Subcutaneous abdominal adipose tissue (tissue), 5 donors: ENCODE data around the gene SH3GLB1.
"Not testable (repeated sequence)": the region's sequence is repeated elsewhere in the genome, so short reads cannot be mapped to it uniquely, and the experiment has no call there.

Source experiments
- H3K27ac ChIP-seq: one replicate; pipeline ENCODE4 v1.7.0; 2013; ENCODE audit warnings: low read depth, mild to moderate bottlenecking, inconsistent platforms, low read length, moderate library complexity
- H3K27me3 ChIP-seq, 5 donors: one replicate each; pipeline ENCODE4 v1.7.0; 2013; ENCODE audit warnings: low read length in 5 of 5, inconsistent platforms in 1 of 5; ENCODE audit not compliant: control insufficient read depth in 5 of 5, insufficient read depth in 4 of 5
- H3K36me3 ChIP-seq, 5 donors: one replicate each; pipeline ENCODE4 v1.7.0; 2013; ENCODE audit warnings: low read length in 5 of 5; ENCODE audit not compliant: control insufficient read depth in 5 of 5, insufficient read depth in 5 of 5
- H3K4me1 ChIP-seq, 5 donors: one replicate each; pipeline ENCODE4 v1.7.0; 2013; ENCODE audit warnings: low read length in 5 of 5, mild to moderate bottlenecking in 3 of 5, moderate library complexity in 1 of 5; ENCODE audit not compliant: control insufficient read depth in 5 of 5, insufficient read depth in 5 of 5
- H3K4me3 ChIP-seq, 5 donors: one replicate each; pipeline ENCODE4 v1.7.0; 2013; ENCODE audit warnings: low read length in 5 of 5, low read depth in 1 of 5
- H3K9ac ChIP-seq, 5 donors: one replicate each; pipeline ENCODE4 v1.7.0; 2013; ENCODE audit warnings: low read length in 5 of 5, mild to moderate bottlenecking in 4 of 5, moderate library complexity in 3 of 5
- H3K9me3 ChIP-seq, 5 donors: one replicate each; pipeline ENCODE4 v1.7.0; 2013; ENCODE audit warnings: low read length in 5 of 5; ENCODE audit not compliant: control insufficient read depth in 5 of 5
- donor health status: healthy.
- donor health status: healthy.
- donor health status: healthy.
- donor health status: healthy.
- donor health status: healthy.

Gene SH3GLB1

GRCh38 chr1:86704458-86704971 is at the start of gene SH3GLB1:
SH3GLB1 (plus strand) TSS chr1:86704576; CDS start chr1:86704900, 324 bp downstream.
- peak within 1 kb of the TSS; percentile 93 to 99 (median 99) for H3K9ac ChIP-seq
- no peaks in the 10 kb centered on the region for H3K36me3 ChIP-seq
- peak within 1 kb of the TSS; percentile 100 for H3K27ac ChIP-seq
- H3K4me1 ChIP-seq = peaks cover 0 to 67% (median 55%) of the 10 kb centered on the region in 5 donors
- peak within 1 kb of the TSS; percentile 82 to 95 (median 92) for H3K4me3 ChIP-seq
- no peaks in the 10 kb centered on the region for H3K9me3 ChIP-seq
- no peaks in the 10 kb centered on the region for H3K27me3 ChIP-seq

GRCh38 chr1:86658381-86658780 is 46.0 kb upstream of the SH3GLB1 start:
- not testable (repeated sequence) for H3K9me3 ChIP-seq, H3K4me1 ChIP-seq, H3K4me3 ChIP-seq, H3K9ac ChIP-seq, H3K27me3 ChIP-seq, H3K36me3 ChIP-seq, H3K27ac ChIP-seq

- Histone ChIP-seq H3K4me1 (no peaks in the 10 kb centered on the region), H3K27ac (no peak overlapping the region), H3K27me3 (no peaks in the 10 kb centered on the region), H3K9me3 (peaks cover 0 to 3% (median 0%) of the 10 kb centered on the region in 5 donors), H3K4me3 (no peak overlapping the region), H3K9ac (no peak overlapping the region), H3K36me3 (peaks cover 0 to 7% (median 0%) of the 10 kb centered on the region in 5 donors)
Observed at GRCh38 chr1:86666368-86666767, 38.0 kb upstream of the SH3GLB1 start.

- H3K27me3 ChIP-seq = no peaks in the 10 kb centered on the region
Observed at GRCh38 chr1:86687595-86687994, 16.8 kb upstream of the SH3GLB1 start.

GRCh38 chr1:86692641-86693040 is 11.7 kb upstream of the SH3GLB1 start:
- Histone ChIP-seq H3K36me3 (no peaks in the 10 kb centered on the region), H3K9ac (no peak overlapping the region), H3K4me3 (no peak overlapping the region), H3K27me3 (no peaks in the 10 kb centered on the region), H3K9me3 (no peaks in the 10 kb centered on the region), H3K27ac (no peak overlapping the region), H3K4me1 (no peaks in the 10 kb centered on the region)

More at GRCh38 chr1:86687595-86687994, 16.8 kb upstream of the SH3GLB1 start:
- H3K4me1 ChIP-seq = no peaks in the 10 kb centered on the region
- H3K36me3 ChIP-seq = no peaks in the 10 kb centered on the region
- H3K9ac ChIP-seq = no peak overlapping the region
- H3K9me3 ChIP-seq = no peaks in the 10 kb centered on the region
- H3K27ac ChIP-seq = no peak overlapping the region
- no peak overlapping the region for H3K4me3 ChIP-seq

GRCh38 chr1:86695400-86695799 is 9.0 kb upstream of the SH3GLB1 start:
- H3K27me3 ChIP-seq = no peaks in the 10 kb centered on the region
- no peak overlapping the region for H3K9ac ChIP-seq
- no peak overlapping the region for H3K27ac ChIP-seq
- H3K4me1 ChIP-seq = no peaks in the 10 kb centered on the region
- no peaks in the 10 kb centered on the region for H3K36me3 ChIP-seq
- no peaks in the 10 kb centered on the region for H3K9me3 ChIP-seq
- no peak overlapping the region for H3K4me3 ChIP-seq

GRCh38 chr1:86696522-86696921 is 7.9 kb upstream of the SH3GLB1 start:
- Histone ChIP-seq H3K27ac (no peak overlapping the region), H3K9me3 (no peaks in the 10 kb centered on the region)

GRCh38 chr1:86699186-86699585 is 5.2 kb upstream of the SH3GLB1 start:
- H3K36me3 ChIP-seq = no peaks in the 10 kb centered on the region
- no peak overlapping the region for H3K27ac ChIP-seq
- no peak overlapping the region for H3K4me3 ChIP-seq
- peaks cover 0 to 32% (median 21%) of the 10 kb centered on the region in 5 donors for H3K4me1 ChIP-seq
- H3K27me3 ChIP-seq = no peaks in the 10 kb centered on the region
- no peaks in the 10 kb centered on the region for H3K9me3 ChIP-seq
- no peak overlapping the region for H3K9ac ChIP-seq

More at GRCh38 chr1:86696522-86696921, 7.9 kb upstream of the SH3GLB1 start:
- H3K36me3 ChIP-seq = no peaks in the 10 kb centered on the region
- no peak overlapping the region for H3K9ac ChIP-seq
- no peaks in the 10 kb centered on the region for H3K27me3 ChIP-seq
- H3K4me3 ChIP-seq = no peak overlapping the region
- H3K4me1 ChIP-seq = peaks cover 0 to 7% (median 0%) of the 10 kb centered on the region in 5 donors

GRCh38 chr1:86701731-86702130 is 2.6 kb upstream of the SH3GLB1 start:
- Histone ChIP-seq H3K27me3 (no peaks in the 10 kb centered on the region), H3K27ac (peak overlapping the region; percentile 100), H3K9ac (peak overlapping the region in 3 of 5 donors; percentile 20 to 60 (median 22)), H3K4me1 (peaks cover 0 to 43% (median 32%) of the 10 kb centered on the region in 5 donors), H3K36me3 (no peaks in the 10 kb centered on the region), H3K9me3 (no peaks in the 10 kb centered on the region), H3K4me3 (no peak overlapping the region)

GRCh38 chr1:86702954-86703494 is 1.4 kb upstream of the SH3GLB1 start:
- not testable (repeated sequence) for H3K9me3 ChIP-seq, H3K27me3 ChIP-seq, H3K36me3 ChIP-seq
- H3K4me1 ChIP-seq = peaks cover 0 to 54% (median 44%) of the 10 kb centered on the region in 5 donors
- peak overlapping the region; percentile 100 for H3K27ac ChIP-seq
- H3K4me3 ChIP-seq = peak overlapping the region in 4 of 5 donors; percentile 5 to 95 (median 88)
- H3K9ac ChIP-seq = peak overlapping the region in 2 of 5 donors; percentile 99
